ENCODE data around the gene DDHD1.
"Not testable (repeated sequence)": the region's sequence is repeated elsewhere in the genome, so short reads cannot be mapped to it uniquely, and the experiment has no call there.

The DDHD1 gene

GRCh38 chr14:53103636-53104340, 49.3 kb downstream of the DDHD1 start:
- no peak for DNase-seq

- no peak for DNase-seq
Observed at GRCh38 chr14:53093206-53093605, 59.9 kb downstream of the DDHD1 start.

- DNase-seq: no peak
Observed at GRCh38 chr14:53090853-53091252, 62.3 kb downstream of the DDHD1 start.

- DNase-seq: not testable (repeated sequence)
Observed at GRCh38 chr14:53084954-53085353, 68.2 kb downstream of the DDHD1 start.

GRCh38 chr14:53064475-53064874, 88.6 kb downstream of the DDHD1 start:
- DNase-seq: no peak

- DNase-seq: no peak
Observed at GRCh38 chr14:53062856-53063255, 90.3 kb downstream of the DDHD1 start.

GRCh38 chr14:53060046-53060445, 93.1 kb downstream of the DDHD1 start:
- no peak for DNase-seq

GRCh38 chr14:53055003-53055402, 98.1 kb downstream of the DDHD1 start:
- no peak for DNase-seq

GRCh38 chr14:53054457-53054856, 98.7 kb downstream of the DDHD1 start:
- DNase-seq: no peak

- no peak for DNase-seq
Observed at GRCh38 chr14:53048631-53049030, 104.5 kb downstream of the DDHD1 start.

- DNase-seq: no peak
Observed at GRCh38 chr14:53047307-53048069, 105.6 kb downstream of the DDHD1 start.

GRCh38 chr14:53044486-53044885, 108.6 kb downstream of the DDHD1 start:
- DNase-seq: no peak

- no peak for DNase-seq
Observed at GRCh38 chr14:53043027-53043581, 110.0 kb downstream of the DDHD1 start.

- DNase-seq: no peak
Observed at GRCh38 chr14:53042480-53042879, 110.6 kb downstream of the DDHD1 start.

- no peak for DNase-seq
Observed at GRCh38 chr14:53041067-53041466, 112.1 kb downstream of the DDHD1 start.

- no peak for DNase-seq
Observed at GRCh38 chr14:53038629-53039028, 114.5 kb downstream of the DDHD1 start.

GRCh38 chr14:53037016-53037415, 116.1 kb downstream of the DDHD1 start:
- DNase-seq: no peak

GRCh38 chr14:53035336-53036210, 117.5 kb downstream of the DDHD1 start:
- DNase-seq: no peak

- no peak for DNase-seq
Observed at GRCh38 chr14:53034688-53035230, 118.4 kb downstream of the DDHD1 start.

GRCh38 chr14:53034036-53034435, 119.1 kb downstream of the DDHD1 start:
- no peak for DNase-seq

- no peak for DNase-seq
Observed at GRCh38 chr14:53032838-53033390, 120.2 kb downstream of the DDHD1 start.

- no peak for DNase-seq
Observed at GRCh38 chr14:53032161-53032803, 120.8 kb downstream of the DDHD1 start.

All from activated naive CD4-positive, alpha-beta T cell treated with anti-CD3 and anti-CD28 coated beads, Interleukin-2, amount 50 U/mL, for 16 hours (primary cell).